Suprapubic skin (tissue), 4 donors: ENCODE measurements around the gene OSBPL6. TPM values are rescaled to one million over a fixed set of nuclear protein-coding genes. Genes with fewer than 3 reads are reported as not detected.

Source experiments
- DNase-seq, 2 donors: peaks; one replicate each; pipeline ENCODE4 v3.0.0-alpha.2; 2019; ENCODE audit warnings: low spot score in 2 of 2
- H3K27ac ChIP-seq: fragments of 200-600 bp; sonication (generic); one replicate; pipeline ENCODE4 v1.5.1; 2019
- H3K27me3 ChIP-seq: fragments of 200-600 bp; sonication (generic); one replicate; pipeline ENCODE4 v1.5.1; 2019
- H3K36me3 ChIP-seq: fragments of 200-600 bp; sonication (generic); one replicate; pipeline ENCODE4 v1.5.1; 2019
- H3K4me1 ChIP-seq: fragments of 200-600 bp; sonication (generic); one replicate; pipeline ENCODE4 v1.5.1; 2019
- H3K4me3 ChIP-seq: fragments of 200-600 bp; sonication (generic); one replicate; pipeline ENCODE4 v1.5.1; 2019; ENCODE audit warnings: mild to moderate bottlenecking
- H3K9me3 ChIP-seq: fragments of 200-600 bp; sonication (generic); one replicate; pipeline ENCODE4 v1.5.1; 2019
- EP300 ChIP-seq: sonication (generic); formaldehyde crosslinking; IDR thresholded peaks from one replicate; pipeline ENCODE4 v1.6.1; 2017; ENCODE audit warnings: antibody characterized with exemption
- POLR2A ChIP-seq, 2 donors: fragments of 450-650 bp; IDR thresholded peaks; one replicate each; pipeline ENCODE4 v1.6.1; 2017; ENCODE audit warnings: antibody characterized with exemption in 2 of 2, mild to moderate bottlenecking in 2 of 2, moderate library complexity in 2 of 2
- POLR2AphosphoS5 ChIP-seq, 3 donors: sonication (generic); formaldehyde crosslinking; IDR thresholded peaks; one replicate each; pipeline ENCODE4 v1.6.1; 2017; ENCODE audit warnings: antibody characterized with exemption in 3 of 3
- WGBS: methylation state at CpG from one replicate; pipeline ENCODE4 v1.1.5; 2018; 5-methylcytosine and 5-hydroxymethylcytosine counted together
- total RNA-seq, 4 donors: library from RNA; depleted of rRNA; stranded (reverse); fragments of >200 nt; gene quantifications; one replicate each; pipeline ENCODE4 v1.1.0, GENCODE V29; 2016
- TF ChIP-seq, protein P1 (sequence below), 2 donors: fragments of 200-600 bp in 1 of 2; fragments of 450-650 bp in 1 of 2; sonication (generic) in 1 of 2; IDR thresholded peaks; one replicate each; pipeline ENCODE4 v1.5.1; 2016 to 2019; ENCODE audit warnings: antibody characterized with exemption in 2 of 2, mild to moderate bottlenecking in 1 of 2, moderate library complexity in 1 of 2

Gene OSBPL6
- total RNA-seq, 4 donors from 2014 or later: 19.5 to 30.9 (median 23.9) TPM

DNA sequence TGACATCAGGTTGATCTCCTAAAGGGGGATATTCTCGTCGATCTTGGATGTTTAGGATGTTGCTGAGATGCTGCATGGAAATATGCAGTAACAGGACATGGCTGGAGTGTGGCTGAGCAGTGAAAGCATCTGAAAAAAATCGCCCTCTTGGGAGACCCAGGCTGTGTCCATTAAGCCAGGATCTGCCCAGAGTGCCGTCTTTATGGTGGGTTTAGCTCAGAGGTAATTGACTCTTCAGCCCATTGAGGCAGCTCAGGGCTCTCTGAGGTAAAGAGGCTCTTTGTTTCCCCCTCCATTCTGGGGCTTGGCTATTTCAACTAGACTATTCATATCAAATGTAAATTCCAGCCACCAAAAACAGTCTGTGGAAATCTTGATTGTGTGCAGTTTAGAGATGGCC is 26.5 kb downstream of the OSBPL6 start:
- WGBS: 65% methylated on average over 4 of the region's 4 CpGs
- no peaks in the 10 kb centered on the region for H3K9me3 ChIP-seq
- TF ChIP-seq EP300 (no peak), POLR2AphosphoS5 (IDR thresholded peaks at IDR 0.05) (no peak), POLR2A (IDR thresholded peaks at IDR 0.05) (no peak)
- TF ChIP-seq, protein P1, sequence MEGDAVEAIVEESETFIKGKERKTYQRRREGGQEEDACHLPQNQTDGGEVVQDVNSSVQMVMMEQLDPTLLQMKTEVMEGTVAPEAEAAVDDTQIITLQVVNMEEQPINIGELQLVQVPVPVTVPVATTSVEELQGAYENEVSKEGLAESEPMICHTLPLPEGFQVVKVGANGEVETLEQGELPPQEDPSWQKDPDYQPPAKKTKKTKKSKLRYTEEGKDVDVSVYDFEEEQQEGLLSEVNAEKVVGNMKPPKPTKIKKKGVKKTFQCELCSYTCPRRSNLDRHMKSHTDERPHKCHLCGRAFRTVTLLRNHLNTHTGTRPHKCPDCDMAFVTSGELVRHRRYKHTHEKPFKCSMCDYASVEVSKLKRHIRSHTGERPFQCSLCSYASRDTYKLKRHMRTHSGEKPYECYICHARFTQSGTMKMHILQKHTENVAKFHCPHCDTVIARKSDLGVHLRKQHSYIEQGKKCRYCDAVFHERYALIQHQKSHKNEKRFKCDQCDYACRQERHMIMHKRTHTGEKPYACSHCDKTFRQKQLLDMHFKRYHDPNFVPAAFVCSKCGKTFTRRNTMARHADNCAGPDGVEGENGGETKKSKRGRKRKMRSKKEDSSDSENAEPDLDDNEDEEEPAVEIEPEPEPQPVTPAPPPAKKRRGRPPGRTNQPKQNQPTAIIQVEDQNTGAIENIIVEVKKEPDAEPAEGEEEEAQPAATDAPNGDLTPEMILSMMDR (IDR thresholded peaks at IDR 0.05): no peak

DNA sequence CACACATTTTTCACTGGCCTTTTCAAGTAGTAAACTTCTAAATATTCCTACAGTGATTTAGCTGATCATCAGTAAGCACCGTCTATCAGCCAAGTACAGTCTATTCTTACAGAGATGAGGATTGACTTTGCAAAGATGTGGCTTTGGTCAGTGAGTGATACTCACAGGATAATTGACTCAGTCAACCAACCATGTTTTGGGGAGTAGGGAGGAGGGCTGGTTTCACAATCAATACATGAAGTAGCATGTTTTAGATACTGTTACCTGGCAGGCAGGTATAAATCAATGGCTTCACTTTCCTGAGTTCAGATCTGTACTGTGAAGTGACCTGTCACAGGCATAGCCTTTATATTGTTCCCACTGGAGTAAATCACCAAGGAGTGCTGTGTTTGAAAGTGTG is 27.2 kb downstream of the OSBPL6 start:
- Histone ChIP-seq H3K4me3 (no peak overlapping the region), H3K9me3 (no peaks in the 10 kb centered on the region), H3K27me3 (no peaks in the 10 kb centered on the region), H3K4me1 (no peaks in the 10 kb centered on the region), H3K36me3 (no peaks in the 10 kb centered on the region), H3K27ac (no peak overlapping the region)
- DNase-seq: no peak
- 96% methylated on average over 1 of the region's 1 CpG for WGBS
- TF ChIP-seq, protein P1 (IDR thresholded peaks at IDR 0.05): no peak
- TF ChIP-seq EP300: no peak
- no peak for TF ChIP-seq POLR2A (IDR thresholded peaks at IDR 0.05)

More for the DNA sequence above, 26.5 kb downstream of the OSBPL6 start:
- no peak overlapping the region for H3K27ac ChIP-seq
- DNase-seq: no peak
- H3K4me1 ChIP-seq: no peaks in the 10 kb centered on the region
- H3K27me3 ChIP-seq: no peaks in the 10 kb centered on the region
- H3K4me3 ChIP-seq: no peak overlapping the region
- no peaks in the 10 kb centered on the region for H3K36me3 ChIP-seq

DNA sequence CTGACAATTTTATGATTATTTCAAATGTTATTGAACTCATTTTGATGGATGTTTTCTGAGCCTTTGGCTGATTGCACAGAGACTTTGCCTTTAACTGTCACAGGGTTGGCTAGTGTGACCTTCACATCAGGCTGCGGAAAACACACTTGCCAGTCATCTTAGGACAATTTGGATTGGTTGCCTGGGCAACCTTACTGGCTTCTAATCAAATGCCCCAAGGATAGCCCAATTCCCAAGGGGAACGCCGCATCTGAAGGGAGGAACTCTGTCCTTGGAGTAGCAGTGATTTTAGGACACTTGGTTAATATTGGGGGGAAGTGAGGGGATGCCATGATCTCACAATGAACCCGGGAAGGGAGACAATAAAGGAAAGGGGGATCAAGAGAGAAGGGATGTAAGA is 29.5 kb downstream of the OSBPL6 start:
- Histone ChIP-seq H3K9me3 (no peaks in the 10 kb centered on the region), H3K27me3 (no peaks in the 10 kb centered on the region), H3K36me3 (no peaks in the 10 kb centered on the region), H3K4me3 (no peak overlapping the region), H3K27ac (no peak overlapping the region), H3K4me1 (no peaks in the 10 kb centered on the region)
- 76% methylated on average over 4 of the region's 4 CpGs for WGBS
- no peak for DNase-seq
- TF ChIP-seq POLR2AphosphoS5 (IDR thresholded peaks at IDR 0.05) (no peak), POLR2A (IDR thresholded peaks at IDR 0.05) (no peak), EP300 (no peak)
- TF ChIP-seq, protein P1 (IDR thresholded peaks at IDR 0.05): no peak

DNA sequence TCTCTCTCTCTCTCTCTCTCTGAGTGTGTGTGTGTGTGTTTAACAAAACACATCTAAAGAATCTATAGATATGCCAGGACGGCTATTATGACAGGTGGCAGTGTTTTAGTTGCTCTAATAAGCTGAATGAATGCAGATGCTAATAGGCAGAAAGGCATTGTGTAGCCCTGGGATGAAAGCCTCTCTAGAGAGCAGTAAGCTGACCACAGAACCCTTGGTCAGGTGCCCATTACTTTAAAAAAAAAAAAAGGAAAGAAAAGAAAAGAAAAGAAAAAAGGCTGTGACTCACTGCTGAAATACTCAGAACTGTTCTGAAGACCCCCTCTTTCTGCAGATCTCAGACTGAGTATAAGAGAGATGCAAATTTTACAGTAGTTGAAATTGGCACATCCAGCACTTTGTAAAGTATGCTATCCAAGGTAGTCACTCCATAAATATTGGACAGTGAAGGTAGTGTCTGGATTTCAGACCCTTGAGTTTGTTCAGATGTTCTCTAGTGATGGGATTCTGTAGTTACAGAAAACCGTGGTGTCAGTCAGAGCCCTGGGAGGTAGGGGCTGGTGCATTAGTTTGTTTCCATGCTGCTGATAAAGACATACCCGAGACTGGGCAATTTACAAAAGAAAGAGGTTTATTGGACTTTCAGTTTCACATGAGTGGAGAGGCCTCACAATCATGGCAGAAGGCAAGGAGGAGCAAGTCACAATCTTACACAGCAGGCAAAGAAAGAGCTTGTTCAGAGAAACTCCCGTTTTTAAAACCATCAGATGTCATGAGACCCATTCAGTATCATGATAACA is 30.9 kb downstream of the OSBPL6 start:
- Histone ChIP-seq H3K27me3 (no peaks in the 10 kb centered on the region), H3K4me1 (no peaks in the 10 kb centered on the region), H3K27ac (no peak overlapping the region), H3K9me3 (no peaks in the 10 kb centered on the region), H3K36me3 (no peaks in the 10 kb centered on the region), H3K4me3 (no peak overlapping the region)
- TF ChIP-seq EP300: no peak
- TF ChIP-seq, protein P1 (IDR thresholded peaks at IDR 0.05): no peak
- no peak for TF ChIP-seq POLR2AphosphoS5 (IDR thresholded peaks at IDR 0.05)
- TF ChIP-seq POLR2A (IDR thresholded peaks at IDR 0.05): no peak
- WGBS: 78% methylated on average over 4 of the region's 4 CpGs
- no peak for DNase-seq

DNA sequence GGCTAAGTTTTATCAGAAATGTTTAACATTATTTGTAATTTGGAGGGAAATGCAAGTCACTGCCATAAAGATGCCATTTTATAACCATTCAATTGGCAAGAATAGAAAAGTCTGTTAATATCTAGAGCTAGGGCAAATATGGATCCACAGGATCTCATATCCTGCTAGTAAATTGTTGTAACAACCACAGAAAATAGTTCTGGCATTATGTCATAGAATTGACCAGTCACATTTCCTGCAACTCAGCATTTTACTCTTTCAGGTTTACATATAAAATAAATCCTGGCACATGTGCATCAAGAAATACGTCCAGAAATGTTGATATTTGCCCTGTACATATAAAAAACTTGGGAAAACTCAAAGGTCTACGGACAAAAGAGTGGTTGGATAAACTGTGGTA is 32.9 kb downstream of the OSBPL6 start:
- Histone ChIP-seq H3K27ac (no peak overlapping the region), H3K9me3 (no peaks in the 10 kb centered on the region), H3K4me3 (no peak overlapping the region), H3K27me3 (no peaks in the 10 kb centered on the region), H3K36me3 (no peaks in the 10 kb centered on the region), H3K4me1 (no peaks in the 10 kb centered on the region)
- WGBS: 88% methylated on average over 2 of the region's 2 CpGs
- DNase-seq: no peak
- TF ChIP-seq POLR2A (IDR thresholded peaks at IDR 0.05) (no peak), POLR2AphosphoS5 (IDR thresholded peaks at IDR 0.05) (no peak), EP300 (no peak)
- TF ChIP-seq, protein P1 (IDR thresholded peaks at IDR 0.05): no peak
